IPS DF 4.7 (cell line): Measurements from ENCODE around the gene PPP6R2.

Experiments
- DNase-seq: peaks from one replicate; pipeline ENCODE4 v3.0.0-alpha.2; 2013; ENCODE audit warnings: low spot score; ENCODE audit errors: extremely low read depth

PPP6R2 gene

GRCh38 chr22:50342651-50343540, at the start of gene PPP6R2:
TSS of gene PPP6R2 (plus strand) at chr22:50343327. CDS start at chr22:50393909, 50,582 bp downstream.
- DNase-seq: no peak

- DNase-seq: no peak
These were observed 49.4 kb upstream of the PPP6R2 start for GRCh38 chr22:50293441-50294318.

- DNase-seq: no peak
These were observed 48.8 kb upstream of the PPP6R2 start for GRCh38 chr22:50294319-50294656.

GRCh38 chr22:50296658-50297490, 46.3 kb upstream of the PPP6R2 start:
- DNase-seq: no peak

- DNase-seq: no peak
These were observed 45.4 kb upstream of the PPP6R2 start for GRCh38 chr22:50297510-50298265.

GRCh38 chr22:50298266-50298637, 44.9 kb upstream of the PPP6R2 start:
- no peak for DNase-seq

- DNase-seq: no peak
These were observed 44.0 kb upstream of the PPP6R2 start for GRCh38 chr22:50298937-50299784.

- no peak for DNase-seq
These were observed 43.1 kb upstream of the PPP6R2 start for GRCh38 chr22:50299785-50300619.

GRCh38 chr22:50300620-50301257, 42.4 kb upstream of the PPP6R2 start:
- no peak for DNase-seq

GRCh38 chr22:50301581-50301991, 41.5 kb upstream of the PPP6R2 start:
- no peak for DNase-seq

GRCh38 chr22:50302041-50302541, 41.0 kb upstream of the PPP6R2 start:
- no peak for DNase-seq

GRCh38 chr22:50302564-50302963, 40.6 kb upstream of the PPP6R2 start:
- DNase-seq: no peak

GRCh38 chr22:50303515-50303847, 39.6 kb upstream of the PPP6R2 start:
- no peak for DNase-seq

GRCh38 chr22:50303848-50304527, 39.1 kb upstream of the PPP6R2 start:
- DNase-seq: no peak

GRCh38 chr22:50304528-50305392, 38.4 kb upstream of the PPP6R2 start:
- no peak for DNase-seq

- DNase-seq: no peak
These were observed 37.7 kb upstream of the PPP6R2 start for GRCh38 chr22:50305393-50305922.
